HCT116 (cell line): ENCODE measurements around the gene RABL6.
"Not testable (repeated sequence)": the region's sequence is repeated elsewhere in the genome, so short reads cannot be mapped to it uniquely, and the experiment has no call there.

Source experiments
- EZH2 ChIP-seq: fragments of 200-600 bp; sonication (generic); IDR thresholded peaks from 2 replicates; pipeline ENCODE4 v1.6.1; 2017; ENCODE audit warnings: antibody characterized with exemption, mixed run types
- EZH2phosphoT487 ChIP-seq: fragments of 200-600 bp; IDR thresholded peaks from 2 replicates; pipeline ENCODE4 v1.6.1; 2018; ENCODE audit warnings: antibody characterized with exemption, borderline replicate concordance
- POLR2A ChIP-seq: IDR thresholded peaks from 2 replicates; pipeline ENCODE4 v1.7.0; 2011; ENCODE audit warnings: borderline replicate concordance; ENCODE audit not compliant: insufficient read depth, insufficient read length; ENCODE audit errors: extremely low read depth
- POLR2AphosphoS5 ChIP-seq: IDR thresholded peaks from 2 replicates; pipeline ENCODE4 v1.6.1; 2011; ENCODE audit warnings: mild to moderate bottlenecking, low read depth, low read length, moderate library complexity
- RAD21 ChIP-seq: IDR thresholded peaks from 2 replicates; pipeline ENCODE4 v1.6.1; 2012; ENCODE audit warnings: low read depth, mild to moderate bottlenecking
- YY1 ChIP-seq: IDR thresholded peaks from 2 replicates; pipeline ENCODE4 v1.6.1; 2011; ENCODE audit warnings: low read length, low read depth, moderate library complexity, mild to moderate bottlenecking; ENCODE audit not compliant: insufficient replicate concordance; ENCODE audit errors: extremely low read depth
- ZNF274 ChIP-seq: fragments of 200-500 bp; sonication (Bioruptor generic); IDR thresholded peaks from 2 replicates; pipeline ENCODE4 v1.6.1; 2014; ENCODE audit warnings: mild to moderate bottlenecking, low read depth, low read length, inconsistent platforms
- TF ChIP-seq, protein P1 (sequence below), 3 experiments: fragments of 200-600 bp in 1 of 3; sonication (generic) in 1 of 3; IDR thresholded peaks in 2 of 3; conservative IDR thresholded peaks in 1 of 3; 2 replicates each; pipeline ENCODE4 v1.5.1; 2012 to 2017; ENCODE audit warnings: low read depth in 2 of 3, low read length in 2 of 3, antibody characterized with exemption in 1 of 3, borderline replicate concordance in 1 of 3, control low read depth in 1 of 3, mild to moderate bottlenecking in 1 of 3, mixed read lengths in 1 of 3, mixed run types in 1 of 3, moderate library complexity in 1 of 3; ENCODE audit not compliant: insufficient read depth in 1 of 3
- TF ChIP-seq, protein P2 (sequence below): IDR thresholded peaks from 2 replicates; pipeline ENCODE4 v1.6.1; 2012
- TF ChIP-seq, protein P3 (sequence below): IDR thresholded peaks from 2 replicates; pipeline ENCODE4 v1.6.1; 2011; ENCODE audit warnings: mild to moderate bottlenecking, low read length, moderate library complexity; ENCODE audit not compliant: insufficient replicate concordance; ENCODE audit errors: extremely low read depth

DNA sequence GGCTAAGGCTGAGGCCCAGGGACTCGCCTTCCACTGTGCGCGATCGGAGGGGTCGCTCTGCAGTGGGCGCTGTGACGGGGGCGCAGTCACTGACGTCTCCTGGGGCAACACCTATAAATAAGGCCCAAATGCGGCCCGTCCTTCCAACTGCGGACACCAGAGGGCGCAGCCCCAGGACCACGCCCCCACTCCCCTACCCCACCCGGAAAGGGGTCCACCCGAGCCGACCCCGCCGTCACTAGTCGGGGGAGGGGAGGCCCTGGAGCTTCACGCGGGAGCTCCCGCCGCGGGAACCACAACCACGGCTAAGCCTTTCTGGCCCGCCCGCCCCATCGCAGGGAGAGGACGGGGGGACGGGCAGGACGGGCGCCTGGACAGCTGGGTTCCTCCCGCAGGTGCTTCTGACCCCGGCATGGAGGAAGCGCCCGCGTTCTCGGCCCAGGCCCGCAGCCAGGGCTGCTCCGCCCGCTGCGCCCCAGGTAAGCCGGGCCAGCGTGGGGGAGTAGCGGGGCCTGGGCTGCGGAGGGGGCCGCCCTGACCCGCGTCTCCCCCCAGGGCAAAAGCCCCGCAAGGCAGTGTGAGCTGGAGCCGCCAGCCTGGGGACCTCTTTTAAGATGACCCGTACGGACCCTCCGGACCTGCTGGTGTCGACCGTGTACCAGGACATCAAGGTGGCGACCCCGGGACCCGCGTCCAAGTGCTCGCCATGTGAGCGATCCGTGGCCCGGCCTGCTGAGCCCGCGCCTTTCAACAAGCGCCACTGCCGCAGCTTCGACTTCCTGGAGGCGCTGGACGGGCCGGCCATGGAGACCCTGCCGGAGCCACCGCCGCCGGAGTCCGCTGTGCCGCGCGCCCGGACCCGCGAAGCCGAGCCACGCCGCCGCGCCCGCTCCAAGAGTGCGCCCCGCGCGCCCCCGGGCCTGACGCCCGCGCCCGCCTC is 36.3 kb downstream of the RABL6 start:
- TF ChIP-seq, protein P1, sequence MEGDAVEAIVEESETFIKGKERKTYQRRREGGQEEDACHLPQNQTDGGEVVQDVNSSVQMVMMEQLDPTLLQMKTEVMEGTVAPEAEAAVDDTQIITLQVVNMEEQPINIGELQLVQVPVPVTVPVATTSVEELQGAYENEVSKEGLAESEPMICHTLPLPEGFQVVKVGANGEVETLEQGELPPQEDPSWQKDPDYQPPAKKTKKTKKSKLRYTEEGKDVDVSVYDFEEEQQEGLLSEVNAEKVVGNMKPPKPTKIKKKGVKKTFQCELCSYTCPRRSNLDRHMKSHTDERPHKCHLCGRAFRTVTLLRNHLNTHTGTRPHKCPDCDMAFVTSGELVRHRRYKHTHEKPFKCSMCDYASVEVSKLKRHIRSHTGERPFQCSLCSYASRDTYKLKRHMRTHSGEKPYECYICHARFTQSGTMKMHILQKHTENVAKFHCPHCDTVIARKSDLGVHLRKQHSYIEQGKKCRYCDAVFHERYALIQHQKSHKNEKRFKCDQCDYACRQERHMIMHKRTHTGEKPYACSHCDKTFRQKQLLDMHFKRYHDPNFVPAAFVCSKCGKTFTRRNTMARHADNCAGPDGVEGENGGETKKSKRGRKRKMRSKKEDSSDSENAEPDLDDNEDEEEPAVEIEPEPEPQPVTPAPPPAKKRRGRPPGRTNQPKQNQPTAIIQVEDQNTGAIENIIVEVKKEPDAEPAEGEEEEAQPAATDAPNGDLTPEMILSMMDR (IDR thresholded peaks at IDR 0.05 in 2 of 3, conservative IDR thresholded peaks at IDR 0.05 in 1 of 3; ENCODE audit: borderline replicate concordance in 1 of 3, insufficient read depth in 1 of 3, low read depth in 2 of 3, low read length in 2 of 3) = peak in 2 of 3 experiments; percentile 42 to 64; a peak in 4 of 6 replicates
- not testable (repeated sequence) for TF ChIP-seq POLR2AphosphoS5, EZH2phosphoT487, POLR2A, EZH2, RAD21, ZNF274, YY1
- TF ChIP-seq, protein P2, sequence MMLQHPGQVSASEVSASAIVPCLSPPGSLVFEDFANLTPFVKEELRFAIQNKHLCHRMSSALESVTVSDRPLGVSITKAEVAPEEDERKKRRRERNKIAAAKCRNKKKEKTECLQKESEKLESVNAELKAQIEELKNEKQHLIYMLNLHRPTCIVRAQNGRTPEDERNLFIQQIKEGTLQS = not testable (repeated sequence)
- TF ChIP-seq, protein P3, sequence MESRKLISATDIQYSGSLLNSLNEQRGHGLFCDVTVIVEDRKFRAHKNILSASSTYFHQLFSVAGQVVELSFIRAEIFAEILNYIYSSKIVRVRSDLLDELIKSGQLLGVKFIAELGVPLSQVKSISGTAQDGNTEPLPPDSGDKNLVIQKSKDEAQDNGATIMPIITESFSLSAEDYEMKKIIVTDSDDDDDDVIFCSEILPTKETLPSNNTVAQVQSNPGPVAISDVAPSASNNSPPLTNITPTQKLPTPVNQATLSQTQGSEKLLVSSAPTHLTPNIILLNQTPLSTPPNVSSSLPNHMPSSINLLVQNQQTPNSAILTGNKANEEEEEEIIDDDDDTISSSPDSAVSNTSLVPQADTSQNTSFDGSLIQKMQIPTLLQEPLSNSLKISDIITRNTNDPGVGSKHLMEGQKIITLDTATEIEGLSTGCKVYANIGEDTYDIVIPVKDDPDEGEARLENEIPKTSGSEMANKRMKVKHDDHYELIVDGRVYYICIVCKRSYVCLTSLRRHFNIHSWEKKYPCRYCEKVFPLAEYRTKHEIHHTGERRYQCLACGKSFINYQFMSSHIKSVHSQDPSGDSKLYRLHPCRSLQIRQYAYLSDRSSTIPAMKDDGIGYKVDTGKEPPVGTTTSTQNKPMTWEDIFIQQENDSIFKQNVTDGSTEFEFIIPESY = not testable (repeated sequence)
